Urinary bladder (tissue), 4 donors: Measurements from ENCODE around the gene MRPS9. TPM values are rescaled to one million over a fixed set of nuclear protein-coding genes. Genes with fewer than 3 reads are reported as not detected.

Experiments
- DNase-seq: peaks from one replicate; pipeline ENCODE4 v3.0.0-alpha.2; 2015; ENCODE audit errors: extremely low spot score
- H3K27ac ChIP-seq: one replicate; pipeline ENCODE4 v1.5.1; 2013; ENCODE audit warnings: low read depth, mild to moderate bottlenecking, moderate library complexity
- H3K36me3 ChIP-seq: one replicate; pipeline ENCODE4 v1.6.1; 2013; ENCODE audit warnings: mild to moderate bottlenecking, moderate library complexity; ENCODE audit not compliant: insufficient read depth
- H3K4me1 ChIP-seq: one replicate; pipeline ENCODE4 v1.6.1; 2013; ENCODE audit warnings: mild to moderate bottlenecking, moderate library complexity; ENCODE audit not compliant: insufficient read depth
- H3K4me3 ChIP-seq: one replicate; pipeline ENCODE4 v1.5.1; 2013; ENCODE audit warnings: low read depth, low read length
- WGBS: extraction: QIAGEN DNeasy Blood & Tissue Kit; methylation state at CpG from one replicate; pipeline ENCODE4 v1.1.7; 2013; 5-methylcytosine and 5-hydroxymethylcytosine counted together
- polyA plus RNA-seq: library from polyadenylated mRNA; stranded (reverse); fragments of 200-250 nt; gene quantifications from one replicate; pipeline ENCODE4 v1.2.3, GENCODE V29; 2013
- total RNA-seq: library from RNA; depleted of rRNA; stranded (reverse); fragments of >200 nt; gene quantifications from one replicate; pipeline ENCODE4 v1.2.3, GENCODE V29; 2014
- donor health status: healthy with polysubstance abuse.
- donor health status: healthy.

Gene MRPS9
- total and polyA plus RNA-seq, 2 donors = 23.9 to 27.0 TPM

DNA sequence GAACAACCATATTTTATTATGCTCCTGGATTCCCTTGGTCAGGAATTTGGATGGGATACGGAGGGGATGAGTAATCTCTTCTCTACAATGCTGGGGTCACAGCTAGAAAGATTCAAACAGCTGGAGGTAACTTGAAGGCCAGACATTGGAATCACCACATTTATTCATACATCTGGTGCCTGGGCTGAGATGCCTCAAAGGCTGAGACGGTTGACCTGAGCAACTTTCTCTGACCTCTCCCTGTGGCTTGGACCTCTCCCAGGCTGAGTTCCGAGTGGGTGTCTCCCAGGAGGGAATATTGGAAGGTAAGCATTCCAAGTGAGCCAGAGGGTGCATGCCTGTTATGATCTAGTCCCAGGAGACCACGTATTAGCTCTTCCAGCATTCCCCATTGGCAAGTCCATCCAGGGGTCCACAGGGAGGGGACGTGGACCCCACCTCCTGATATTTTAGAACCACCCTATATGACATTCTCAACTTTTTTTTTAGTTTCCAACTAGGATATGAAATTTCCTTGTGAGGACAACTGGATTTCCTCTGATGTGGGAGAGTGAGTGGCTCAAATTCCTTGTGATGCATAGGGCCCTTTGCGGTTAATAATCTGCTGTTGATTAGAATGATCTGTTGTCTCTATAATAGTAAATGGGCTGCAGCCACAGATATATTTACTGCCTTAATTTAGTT lies 101.8 kb downstream of the MRPS9 start:
- WGBS = 69% methylated on average over 6 of the region's 6 CpGs
- DNase-seq = no peak
- Histone ChIP-seq H3K4me3 (no peak overlapping the region), H3K4me1 (peaks cover 2% of the 10 kb centered on the region), H3K27ac (no peak overlapping the region), H3K36me3 (no peaks in the 10 kb centered on the region)

- peaks cover 2% of the 10 kb centered on the region for H3K4me1 ChIP-seq
- no peaks in the 10 kb centered on the region for H3K36me3 ChIP-seq
- no peak for DNase-seq
- H3K27ac ChIP-seq = no peak overlapping the region
- WGBS = 58% methylated on average over 1 of the region's 1 CpG
- H3K4me3 ChIP-seq = no peak overlapping the region
These were observed 102.3 kb downstream of the MRPS9 start for GRCh38 chr2:105140240-105140568.

GRCh38 chr2:105141099-105141614 lies 103.3 kb downstream of the MRPS9 start:
- 85% methylated on average over 4 of the region's 4 CpGs for WGBS
- no peak for DNase-seq
- H3K36me3 ChIP-seq = no peaks in the 10 kb centered on the region
- peaks cover 2% of the 10 kb centered on the region for H3K4me1 ChIP-seq
- H3K27ac ChIP-seq = no peak overlapping the region
- no peak overlapping the region for H3K4me3 ChIP-seq

GRCh38 chr2:105142239-105142638 lies 104.4 kb downstream of the MRPS9 start:
- Histone ChIP-seq H3K4me1 (peaks cover 2% of the 10 kb centered on the region), H3K36me3 (no peaks in the 10 kb centered on the region), H3K4me3 (no peak overlapping the region), H3K27ac (no peak overlapping the region)
- no peak for DNase-seq
- WGBS = 86% methylated on average over 5 of the region's 5 CpGs

- WGBS = 48% methylated on average over 6 of the region's 6 CpGs
- peak overlapping the region; percentile 47 for H3K4me3 ChIP-seq
- H3K36me3 ChIP-seq = no peaks in the 10 kb centered on the region
- H3K4me1 ChIP-seq = peaks cover 2% of the 10 kb centered on the region
- H3K27ac ChIP-seq = no peak overlapping the region
- no peak for DNase-seq
These were observed 105.2 kb downstream of the MRPS9 start for GRCh38 chr2:105143094-105143466.

GRCh38 chr2:105143467-105144151 lies 105.7 kb downstream of the MRPS9 start:
- no peaks in the 10 kb centered on the region for H3K36me3 ChIP-seq
- DNase-seq = no peak
- H3K4me1 ChIP-seq = peaks cover 2% of the 10 kb centered on the region
- WGBS = 2% methylated on average over 51 of the region's 53 CpGs
- no peak overlapping the region for H3K27ac ChIP-seq
- H3K4me3 ChIP-seq = peak overlapping the region; percentile 47

DNA sequence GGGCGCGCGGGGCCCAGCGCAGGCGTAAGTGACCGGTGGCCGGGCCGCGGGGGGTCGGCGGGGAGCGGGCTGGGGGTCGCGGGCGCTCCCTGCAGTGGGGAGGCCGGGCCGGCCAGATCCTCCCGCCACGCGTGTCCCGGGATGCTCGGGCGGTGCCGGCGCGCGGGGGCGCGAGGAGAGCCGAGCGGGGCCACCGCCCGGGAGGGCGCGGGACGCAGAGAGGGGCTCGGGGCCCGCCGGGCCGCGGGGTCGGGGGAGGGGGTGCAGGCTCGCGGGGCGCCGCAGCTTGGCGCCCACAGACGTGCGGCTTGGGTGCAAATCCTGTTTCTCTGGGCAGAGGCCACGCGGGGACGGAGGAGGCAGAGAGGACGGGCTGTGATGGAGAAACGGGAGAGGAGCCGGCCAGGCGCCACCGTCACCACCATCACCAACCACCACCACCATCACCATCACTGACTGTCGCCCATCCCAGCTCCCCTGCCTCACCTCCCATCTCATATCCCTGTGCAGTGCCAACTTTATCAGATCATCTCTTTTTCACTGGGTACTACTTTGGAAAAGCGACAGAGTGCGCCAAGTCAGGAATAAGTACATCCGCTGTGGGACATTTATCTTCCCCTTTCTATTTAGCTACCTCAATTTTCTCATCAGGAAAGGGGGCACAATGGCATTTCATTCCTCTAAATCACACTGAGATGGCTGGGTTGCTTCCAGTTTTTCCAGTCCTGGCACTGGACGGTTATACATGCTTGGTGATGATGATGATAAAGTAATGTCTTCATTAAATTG lies 106.5 kb downstream of the MRPS9 start:
- Histone ChIP-seq H3K4me3 (peak overlapping the region; percentile 47), H3K36me3 (no peaks in the 10 kb centered on the region), H3K4me1 (peaks cover 2% of the 10 kb centered on the region), H3K27ac (no peak overlapping the region)
- DNase-seq = no peak
- 4% methylated on average over 62 of the region's 62 CpGs for WGBS

DNA sequence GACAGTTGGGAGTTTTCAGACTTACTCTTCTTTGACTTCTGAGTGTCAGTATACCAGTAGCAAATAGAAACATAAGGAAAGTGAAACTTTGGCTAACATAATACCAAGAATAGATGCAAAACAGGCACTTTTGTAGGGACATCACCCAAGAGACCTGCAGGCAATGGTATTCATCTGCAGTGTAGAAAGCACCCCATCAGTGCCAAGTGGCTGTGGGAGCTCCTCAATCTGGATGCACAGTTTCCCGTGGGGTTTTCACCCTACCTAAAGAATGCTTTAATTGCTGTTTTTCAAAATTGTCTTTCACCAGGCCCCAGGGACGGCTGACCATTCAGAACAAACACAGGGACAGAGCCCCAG lies 107.1 kb downstream of the MRPS9 start:
- WGBS = 49% methylated on average over 2 of the region's 2 CpGs
- DNase-seq = no peak
- Histone ChIP-seq H3K27ac (no peak overlapping the region), H3K4me1 (peaks cover 2% of the 10 kb centered on the region), H3K36me3 (no peaks in the 10 kb centered on the region), H3K4me3 (no peak overlapping the region)

- Histone ChIP-seq H3K27ac (no peak overlapping the region), H3K4me3 (no peak overlapping the region), H3K36me3 (no peaks in the 10 kb centered on the region), H3K4me1 (peaks cover 1% of the 10 kb centered on the region)
- 57% methylated on average over 1 of the region's 1 CpG for WGBS
- DNase-seq = no peak
These were observed 111.4 kb downstream of the MRPS9 start for GRCh38 chr2:105149272-105149671.

Other genes with a start within 250 kb of the MRPS9 start
- gene POU3F3, start 184.0 kb upstream of the MRPS9 start, total RNA-seq = 0.32 TPM
- gene POU3F3, start 184.0 kb upstream of the MRPS9 start, polyA plus RNA-seq = not detected
- gene GPR45, start 203.7 kb downstream of the MRPS9 start, total RNA-seq = not detected
- gene GPR45, start 203.7 kb downstream of the MRPS9 start, polyA plus RNA-seq = not detected